GM12878 (cell line): ENCODE measurements around the gene MAP4K1. TPM values are rescaled to one million over a fixed set of nuclear protein-coding genes. Genes with fewer than 3 reads are reported as not detected.
"Not testable (repeated sequence)": the region's sequence is repeated elsewhere in the genome, so short reads cannot be mapped to it uniquely, and the experiment has no call there.

Experiments used
- ATAC-seq: fragments of 200-7000 bp; cut with Tn5 transposase; 3 replicates; pipeline ENCODE4 v1.9.1; 2020; ENCODE audit warnings: mild to moderate bottlenecking, moderate library complexity
- BruUV-seq: library from RNA; stranded (reverse); fragments of 400-500 nt; replicated peaks from 2 replicates; lab custom pipeline; 2021; lab: Mats Ljungman, UMichigan
- CTCF ChIA-PET: fragments of 300-600 bp; sonication (Branson Sonifier 250); formaldehyde crosslinking; extraction: SDS; loops from one replicate; lab custom pipeline; 2021; ENCODE audit warnings: inconsistent platforms; lab: Yijun Ruan, JAX
- POLR2A ChIA-PET: fragments of 350-600 bp; formaldehyde crosslinking; extraction: SDS; loops from one replicate; lab custom pipeline; 2021; ENCODE audit warnings: inconsistent platforms; lab: Charles Lee
- RAD21 ChIA-PET: fragments of 300-600 bp; sonication (Branson Sonifier 250); formaldehyde crosslinking; loops from one replicate; lab custom pipeline; 2023; ENCODE audit warnings: antibody characterized with exemption; ENCODE audit not compliant: unreplicated experiment; lab: Charles Lee
- SMC1A ChIA-PET: fragments of 300-600 bp; sonication (Branson Sonifier 250); formaldehyde crosslinking; loops from one replicate; lab custom pipeline; 2023; ENCODE audit not compliant: unreplicated experiment, uncharacterized antibody; lab: Charles Lee
- DNase-seq: peaks from one replicate; pipeline ENCODE4 v3.0.0-alpha.2; 2011; ENCODE audit warnings: low read depth, low spot score
- FAIRE-seq: peaks from 3 replicates; lab custom pipeline; 2011; peaks lifted over from hg19 to GRCh38; lab: Jason Lieb, UNC
- H2AFZ ChIP-seq: 2 replicates; pipeline ENCODE4 v1.6.0; 2011; ENCODE audit warnings: low read depth, low read length, control low read depth; ENCODE audit not compliant: control insufficient read depth
- H3K27ac ChIP-seq: 2 replicates; pipeline ENCODE4 v1.5.1; 2011; ENCODE audit warnings: control low read depth; ENCODE audit not compliant: control insufficient read depth, insufficient read depth
- H3K27me3 ChIP-seq, 2 experiments: replicated peaks in 1 of 2; 2 replicates each; pipeline versions ENCODE4 v1.6.0 to v1.6.1; 2011; ENCODE audit warnings: low read length in 1 of 2; ENCODE audit not compliant: control insufficient read depth in 2 of 2, insufficient read depth in 2 of 2
- H3K36me3 ChIP-seq, 2 experiments: 2 replicates each; pipeline ENCODE4 v1.5.1; 2011; ENCODE audit warnings: low read length in 1 of 2; ENCODE audit not compliant: control insufficient read depth in 2 of 2, insufficient read depth in 2 of 2
- H3K4me1 ChIP-seq: 2 replicates; pipeline ENCODE4 v1.6.1; 2011; ENCODE audit warnings: mild to moderate bottlenecking, low read length, moderate library complexity, mixed read lengths; ENCODE audit not compliant: control insufficient read depth, insufficient read depth
- H3K4me2 ChIP-seq: 2 replicates; pipeline ENCODE4 v1.6.0; 2011; ENCODE audit warnings: control low read depth; ENCODE audit not compliant: control insufficient read depth, insufficient read depth
- H3K4me3 ChIP-seq: fragments of 200-600 bp; sonication (generic); 2 replicates; pipeline ENCODE4 v1.5.1; 2016
- H3K79me2 ChIP-seq: 2 replicates; pipeline ENCODE4 v1.6.0; 2011; ENCODE audit warnings: low read length; ENCODE audit not compliant: control insufficient read depth, insufficient read depth
- H3K9ac ChIP-seq: 2 replicates; pipeline ENCODE4 v1.8.0; 2011; ENCODE audit warnings: low read length, control low read depth, mixed read lengths; ENCODE audit not compliant: control insufficient read depth, insufficient read depth
- H3K9me3 ChIP-seq: replicated peaks from 3 replicates; pipeline ENCODE4 v1.5.1; 2011; ENCODE audit warnings: mild to moderate bottlenecking, low read length; ENCODE audit not compliant: control insufficient read depth, insufficient read depth
- H4K20me1 ChIP-seq: 2 replicates; pipeline ENCODE4 v1.6.0; 2011; ENCODE audit not compliant: control insufficient read depth, insufficient read depth
- FOS ChIP-seq: IDR thresholded peaks from 3 replicates; pipeline ENCODE4 v1.6.1; 2011; ENCODE audit warnings: borderline replicate concordance; ENCODE audit not compliant: insufficient read length; ENCODE audit errors: extremely low read depth
- IKZF2 ChIP-seq, 2 experiments: fragments of 450-650 bp; IDR thresholded peaks; 2 replicates each; pipeline ENCODE4 v1.6.1; 2017; ENCODE audit warnings: mild to moderate bottlenecking in 2 of 2, moderate library complexity in 2 of 2
- MTA2 ChIP-seq: fragments of 450-650 bp; IDR thresholded peaks from 2 replicates; pipeline ENCODE4 v1.6.1; 2016; ENCODE audit warnings: low read depth, mild to moderate bottlenecking, moderate library complexity
- WGBS: methylation state at CpG from one replicate; pipeline ENCODE4 v1.1.6; 2016; ENCODE audit warnings: low lambda C conversion rate; ENCODE audit not compliant: insufficient replicate concordance, insufficient coverage; ENCODE audit errors: missing lambda C conversion rate; 5-methylcytosine and 5-hydroxymethylcytosine counted together
- in situ Hi-C: fragments of 300-500 bp; cut with MboI; formaldehyde crosslinking; loops from 9 replicates; pipeline ENCODE4 v1.14.3; 2018; ENCODE audit warnings: mixed read lengths
- intact Hi-C: fragments of 100-400 bp; cut with micrococcal nuclease; formaldehyde crosslinking; loops from one replicate; pipeline ENCODE4 v1.14.2; 2022; ENCODE audit not compliant: unreplicated experiment
- polyA plus RNA-seq, 11 experiments: library from polyadenylated mRNA; depleted of rRNA in 4 of 11; unstranded in 6 of 11; stranded (reverse) in 5 of 11; fragments of >200 nt; fragmentation: Nextera tagmentation in 4 of 11; fragmentation: Illumina TruSeq in 1 of 11; extraction: Ambion mirVana in 4 of 11; extraction: Trizol in 1 of 11; gene quantifications; 1 replicate in 1 of 11; 2 replicates in 10 of 11; pipeline versions ENCODE4 v1.2.1 to v1.2.3, GENCODE V29; 2011 to 2016; ENCODE audit warnings: inconsistent platforms in 2 of 11, missing spikeins in 2 of 11, low read depth in 1 of 11
- total RNA-seq, 4 experiments: library from RNA; depleted of rRNA in 3 of 4; stranded (reverse); fragments of >200 nt in 3 of 4; fragmentation: Illumina TruSeq in 1 of 4; extraction: Trizol in 1 of 4; gene quantifications; 2 replicates each; pipeline versions ENCODE4 v1.2.1 to v1.2.3, GENCODE V29; 2013 to 2021

Gene MAP4K1
- total and polyA plus RNA-seq, 10 of the 15 experiments (the other 5 are each of a cell fraction or from before 2014, with no cell fraction given) = 39.2 to 306 (median 140) TPM

- TF ChIP-seq IKZF2 (IDR thresholded peaks at IDR 0.05) = peak; percentile 82 to 87
- peak; percentile 93 for TF ChIP-seq MTA2
- no peak for TF ChIP-seq FOS
Measured at GRCh38 chr19:38554676-38555141, 63.0 kb downstream of the MAP4K1 start (continued).

- ChIA-PET CTCF (interaction anchor here (0.6 to 3.6 kb wide), 5 partner anchors 9 to 94 kb away, joined by 3 to 35 read pairs (median 7); partner anchors contain the start of genes ACTN4, EIF3K and MAP4K1), RAD21 (interaction anchor here (0.8 to 11.1 kb wide), 4 partner anchors 10 to 94 kb away, joined by 3 to 135 read pairs (median 4); partner anchors contain the start of genes ACTN4, EIF3K and MAP4K1), POLR2A (interaction anchor here (0.7 to 12.2 kb wide), 3 partner anchors 44 to 123 kb away, joined by 3 to 135 read pairs (median 4); partner anchors contain the start of genes EIF3K and MAP4K1), SMC1A (interaction anchor here (1.0 to 3.6 kb wide), 3 partner anchors 16 to 82 kb away, joined by 3 to 35 read pairs (median 7); partner anchors contain the start of genes EIF3K and MAP4K1)
- H2AFZ ChIP-seq, H3K4me2 ChIP-seq, H3K27me3 ChIP-seq, BruUV-seq, H4K20me1 ChIP-seq, FAIRE-seq, ATAC-seq, H3K9ac ChIP-seq, H3K27ac ChIP-seq, H3K9me3 ChIP-seq, H3K79me2 ChIP-seq, H3K36me3 ChIP-seq, DNase-seq, intact Hi-C loops, H3K4me3 ChIP-seq: not testable (repeated sequence)
- in situ Hi-C loops = loop anchor here (5.0 kb wide), 1 partner anchor 314 kb away; no protein-coding TSS in a partner anchor
- WGBS = 100% methylated on average over 1 of the region's 1 CpG
- H3K4me1 ChIP-seq = peaks cover 44% of the 10 kb centered on the region
Measured at GRCh38 chr19:38553239-38553638, 64.5 kb downstream of the MAP4K1 start.
